Left hindlimb (tissue), 1 donor: Measurements from ENCODE around the gene SPTB.
"Not testable (repeated sequence)": the region's sequence is repeated elsewhere in the genome, so short reads cannot be mapped to it uniquely, and the experiment has no call there.

Source experiments
- DNase-seq: peaks from one replicate; pipeline ENCODE4 v3.0.0-alpha.2; 2018

The SPTB gene

DNA sequence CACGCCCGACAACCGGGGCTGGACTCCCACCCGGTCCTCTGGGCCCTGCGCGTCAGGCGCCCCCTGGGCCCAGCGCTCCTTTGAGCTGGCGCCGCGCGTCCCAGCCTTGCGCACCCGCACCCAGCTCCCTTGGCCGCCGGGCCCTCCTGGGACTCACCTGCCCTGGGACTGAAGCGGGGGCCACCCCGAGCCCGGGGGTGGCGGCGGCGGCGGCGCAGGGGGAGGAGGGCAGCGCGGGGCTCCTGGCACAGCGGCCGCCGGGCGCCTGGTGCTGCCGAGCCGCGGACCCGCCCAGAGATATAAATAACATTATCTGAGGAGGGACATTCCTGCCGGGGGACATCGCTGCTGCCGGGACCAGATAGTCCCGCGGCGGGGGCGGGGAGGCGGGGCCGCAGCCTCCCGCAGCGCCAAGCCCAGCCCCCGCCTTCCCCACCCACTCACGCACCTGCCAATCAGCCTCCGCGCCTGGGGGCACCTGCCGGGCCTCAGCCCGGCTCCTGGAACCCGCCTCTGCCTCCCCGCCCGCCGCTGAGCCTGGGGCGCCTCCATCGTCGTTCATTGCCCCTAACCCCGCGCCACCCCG lies at the start of gene SPTB:
Gene SPTB (minus strand): TSS at position 273 of the 586 bp plus-strand sequence. CDS start 56,813 bp downstream, outside the sequence.
- DNase-seq: peak; percentile 49

DNA sequence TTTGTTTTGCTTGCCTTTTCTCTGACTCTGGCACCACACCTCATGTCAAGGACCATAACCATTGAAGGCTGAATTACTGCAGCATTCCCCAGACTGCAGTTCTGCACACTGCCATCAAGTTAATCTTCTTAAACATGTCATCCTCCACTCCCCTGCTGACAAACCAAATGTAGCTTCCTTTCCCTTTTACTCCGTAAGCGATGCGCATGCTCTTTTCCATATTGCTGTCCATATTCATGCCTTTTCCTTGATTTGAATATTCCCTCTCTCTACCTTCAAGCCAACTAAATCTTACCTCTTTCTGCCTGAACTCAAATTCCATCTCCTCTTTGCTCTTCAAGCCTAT lies 49.3 kb upstream of the SPTB start:
- DNase-seq: no peak

DNA sequence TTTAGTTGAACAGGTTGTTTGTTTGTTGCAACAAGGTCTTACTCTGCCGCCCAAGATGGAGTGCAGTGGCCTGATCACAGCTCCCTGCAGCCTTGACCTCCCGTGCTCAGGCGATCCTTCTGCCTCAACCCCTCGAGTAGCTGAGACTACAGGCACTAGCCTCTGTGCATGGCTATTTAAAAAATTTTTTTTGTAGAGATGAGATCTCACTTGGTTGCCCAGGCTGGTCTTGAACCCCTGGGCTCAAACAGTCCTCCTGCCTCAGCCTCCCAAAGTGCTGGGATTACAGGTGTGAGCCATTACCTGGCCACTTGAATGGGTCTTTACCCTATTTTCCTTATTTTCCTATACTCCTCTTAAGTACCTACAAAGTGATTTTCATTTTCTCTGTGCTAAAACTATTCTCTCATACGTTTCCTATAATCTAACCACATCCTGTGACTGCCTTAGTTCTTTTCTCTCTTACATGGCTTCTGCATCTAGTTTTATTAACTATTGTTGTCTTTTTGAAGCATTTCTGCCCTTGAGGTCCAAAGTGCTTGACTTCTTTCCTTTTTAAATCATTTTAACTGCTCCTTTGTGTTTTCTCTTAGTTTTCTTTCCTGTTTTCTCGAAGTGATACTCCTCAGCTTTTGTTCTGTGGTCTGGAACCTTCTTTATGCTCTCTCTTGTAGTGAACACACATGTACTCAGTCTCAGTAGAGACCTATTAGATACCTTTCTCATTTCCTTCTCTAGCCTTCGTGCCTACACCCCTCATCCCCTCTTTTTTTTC lies 48.7 kb upstream of the SPTB start:
- DNase-seq: no peak

DNA sequence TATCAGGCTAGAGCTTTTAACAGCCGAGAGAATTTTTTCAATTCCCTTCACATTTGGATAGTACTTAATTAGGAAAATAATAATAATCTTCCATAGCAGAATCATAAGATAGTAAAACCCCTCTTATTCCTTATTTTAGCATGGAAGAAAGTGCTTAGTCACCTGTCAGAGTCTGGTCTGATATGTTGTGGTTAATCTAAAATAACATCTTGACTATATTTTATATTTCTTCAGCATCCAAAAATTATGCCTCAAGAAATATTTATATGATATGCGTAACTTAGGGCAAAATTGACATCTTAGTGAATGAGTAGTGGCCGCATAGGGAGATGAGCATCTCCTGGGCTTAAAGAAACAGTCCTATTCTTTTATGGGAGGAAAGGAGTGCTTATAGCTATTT lies 47.3 kb upstream of the SPTB start:
- DNase-seq: no peak

DNA sequence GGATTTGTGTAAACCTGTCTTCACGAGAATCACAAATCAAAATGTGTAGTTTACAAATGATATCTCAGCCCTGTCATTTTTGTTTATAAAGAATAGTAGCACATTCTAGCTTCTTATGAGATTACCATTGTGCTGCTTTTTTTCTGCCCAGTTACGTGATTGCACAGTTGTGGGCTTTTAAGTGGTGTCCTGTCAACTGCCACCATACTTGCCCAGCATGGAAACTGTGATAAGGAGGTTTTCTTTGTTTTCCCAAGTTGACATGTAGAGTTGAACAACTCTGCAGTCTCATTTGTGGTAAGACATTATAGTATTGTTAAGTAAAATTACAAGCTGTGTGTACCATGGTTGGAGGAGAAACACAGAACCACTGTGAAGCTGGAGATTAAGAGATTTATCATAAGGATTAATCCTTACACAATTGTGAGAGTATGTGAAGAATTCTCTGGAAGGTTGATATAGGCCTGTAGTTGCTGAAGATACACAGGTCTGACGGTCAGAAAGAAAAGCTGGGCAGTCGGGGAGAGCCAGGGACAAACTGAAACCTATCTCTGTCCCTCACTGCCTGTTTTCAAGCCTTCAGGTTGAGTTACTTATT lies 46.8 kb upstream of the SPTB start:
- no peak for DNase-seq

DNA sequence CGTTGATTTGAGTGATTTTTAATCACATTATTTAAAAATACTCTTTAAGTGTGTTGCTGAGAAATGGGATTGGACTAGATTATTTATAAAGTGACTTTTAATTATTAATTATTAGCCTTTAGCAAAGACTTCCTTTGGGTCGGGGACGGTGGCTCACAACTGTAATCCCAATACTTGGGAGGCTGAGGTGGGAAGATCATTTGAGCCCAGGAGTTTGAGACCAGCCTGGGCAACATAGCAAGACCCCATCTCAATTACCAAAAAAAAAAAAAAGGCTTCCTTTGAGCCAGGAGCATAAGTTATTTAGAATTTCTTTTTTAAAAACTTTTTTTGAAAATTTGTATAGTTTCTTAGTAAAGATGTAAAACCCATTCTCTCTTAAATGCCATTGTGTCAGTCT lies 43.3 kb upstream of the SPTB start:
- no peak for DNase-seq

DNA sequence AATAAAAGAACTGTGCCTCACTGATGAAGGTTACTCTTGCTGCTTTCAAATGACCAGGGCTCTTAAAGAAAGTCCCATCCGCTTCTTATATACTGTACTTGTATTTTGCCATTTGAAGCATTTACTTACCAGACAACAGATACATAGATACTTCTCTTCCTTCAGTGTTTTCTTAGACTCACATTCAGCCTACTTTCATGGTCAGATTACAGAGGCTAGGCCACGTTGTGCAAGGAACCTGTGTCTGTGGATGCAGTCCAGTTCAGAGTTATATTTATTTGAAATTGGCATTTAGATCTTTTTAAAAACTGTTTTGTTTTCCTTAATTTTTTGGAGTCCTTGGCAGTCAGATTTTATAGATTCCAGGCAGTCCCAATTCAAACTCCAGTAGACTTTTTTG lies 40.8 kb upstream of the SPTB start:
- no peak for DNase-seq

DNA sequence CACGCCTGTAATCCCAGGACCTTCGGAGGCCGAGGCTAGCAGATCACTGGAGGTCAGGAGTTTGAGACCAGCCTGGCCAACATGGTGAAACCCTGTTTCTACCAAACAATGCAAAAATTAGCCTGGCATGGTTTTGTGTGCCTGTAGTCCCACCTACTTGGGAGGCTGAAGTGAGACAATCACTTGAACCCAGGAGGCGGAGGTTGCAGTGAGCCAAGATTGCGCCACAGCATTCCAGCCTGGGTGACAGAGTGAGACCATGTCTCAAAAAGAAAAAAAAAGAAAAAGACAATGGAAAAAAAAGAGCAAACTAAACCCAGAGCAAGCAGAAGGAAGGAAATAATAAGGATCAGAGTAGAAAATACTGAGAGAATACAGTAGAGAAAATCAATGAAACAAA lies 39.9 kb upstream of the SPTB start:
- DNase-seq: no peak

DNA sequence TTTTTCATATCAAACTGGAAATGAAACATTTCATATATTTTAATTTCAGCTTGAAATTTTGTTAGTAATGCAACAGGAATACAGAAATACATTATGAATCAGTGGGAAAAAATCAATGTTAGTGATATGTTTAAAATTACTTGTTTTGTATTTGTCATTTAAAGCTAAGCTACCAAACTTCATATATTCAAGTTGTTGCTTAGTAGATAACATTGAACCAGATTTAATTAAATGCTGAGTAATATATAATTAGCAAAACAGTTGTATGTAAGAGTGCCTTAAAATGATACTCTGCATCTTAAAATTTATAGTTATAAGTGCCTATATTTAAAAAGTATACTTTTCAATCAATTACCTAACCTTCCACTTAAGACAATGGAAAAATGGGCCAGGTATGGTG lies 39.5 kb upstream of the SPTB start:
- no peak for DNase-seq

DNA sequence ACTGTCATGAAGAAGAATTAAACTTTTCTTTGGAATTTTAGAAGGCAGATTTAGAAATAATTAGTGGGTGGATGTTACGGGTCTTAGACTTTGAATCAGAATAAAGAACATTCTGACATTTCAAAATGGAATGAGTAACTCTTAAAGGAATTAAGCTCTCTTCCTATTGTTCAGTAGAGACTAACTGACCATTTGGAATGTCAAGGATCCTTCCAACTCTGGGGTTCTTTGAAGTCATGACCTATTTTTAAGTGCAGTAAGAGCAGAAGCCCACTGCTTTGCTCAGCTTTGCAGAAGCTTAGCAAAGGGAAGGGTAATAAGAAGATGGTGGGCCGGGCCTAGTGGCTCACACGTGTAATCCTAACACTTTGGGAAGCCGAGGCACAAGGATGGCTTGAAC lies 38.5 kb upstream of the SPTB start:
- no peak for DNase-seq

DNA sequence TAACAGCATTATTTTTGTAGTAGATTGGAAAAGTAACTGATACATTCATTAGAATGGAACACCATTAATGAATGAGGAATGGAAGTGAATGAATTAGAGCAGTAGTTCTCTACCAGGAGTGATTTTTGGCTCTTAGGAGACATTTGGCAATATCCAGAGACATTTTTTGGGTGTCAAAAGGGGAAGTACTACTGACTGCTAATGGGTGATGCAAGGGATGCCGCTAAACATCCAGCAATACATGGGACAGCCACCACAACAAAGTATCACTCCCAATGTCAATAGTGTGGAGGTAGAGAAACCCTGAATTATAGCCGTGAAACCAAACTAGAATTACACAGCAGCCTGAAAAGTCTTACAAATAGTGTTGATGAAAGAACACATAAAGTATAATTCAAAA lies 36.1 kb upstream of the SPTB start:
- DNase-seq: no peak

DNA sequence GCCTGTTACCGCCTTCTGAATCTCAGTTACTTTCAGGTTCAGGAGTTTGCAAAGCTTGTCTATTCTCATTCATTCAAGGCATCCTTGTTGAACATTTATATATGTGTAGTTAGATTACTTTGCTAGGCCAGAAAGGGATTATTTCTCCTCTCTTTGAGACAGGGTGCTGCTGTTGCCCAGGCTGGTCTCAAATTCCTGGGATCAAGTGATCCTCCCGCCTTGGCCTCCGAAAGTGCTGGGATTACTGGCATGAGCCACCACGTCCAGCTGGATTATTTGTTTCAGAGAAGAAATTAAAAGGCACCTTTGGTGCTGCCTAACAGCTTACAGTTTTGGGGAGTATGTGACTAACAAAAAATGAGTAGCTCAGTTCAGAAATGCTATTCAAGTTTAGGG lies 35.3 kb upstream of the SPTB start:
- no peak for DNase-seq

DNA sequence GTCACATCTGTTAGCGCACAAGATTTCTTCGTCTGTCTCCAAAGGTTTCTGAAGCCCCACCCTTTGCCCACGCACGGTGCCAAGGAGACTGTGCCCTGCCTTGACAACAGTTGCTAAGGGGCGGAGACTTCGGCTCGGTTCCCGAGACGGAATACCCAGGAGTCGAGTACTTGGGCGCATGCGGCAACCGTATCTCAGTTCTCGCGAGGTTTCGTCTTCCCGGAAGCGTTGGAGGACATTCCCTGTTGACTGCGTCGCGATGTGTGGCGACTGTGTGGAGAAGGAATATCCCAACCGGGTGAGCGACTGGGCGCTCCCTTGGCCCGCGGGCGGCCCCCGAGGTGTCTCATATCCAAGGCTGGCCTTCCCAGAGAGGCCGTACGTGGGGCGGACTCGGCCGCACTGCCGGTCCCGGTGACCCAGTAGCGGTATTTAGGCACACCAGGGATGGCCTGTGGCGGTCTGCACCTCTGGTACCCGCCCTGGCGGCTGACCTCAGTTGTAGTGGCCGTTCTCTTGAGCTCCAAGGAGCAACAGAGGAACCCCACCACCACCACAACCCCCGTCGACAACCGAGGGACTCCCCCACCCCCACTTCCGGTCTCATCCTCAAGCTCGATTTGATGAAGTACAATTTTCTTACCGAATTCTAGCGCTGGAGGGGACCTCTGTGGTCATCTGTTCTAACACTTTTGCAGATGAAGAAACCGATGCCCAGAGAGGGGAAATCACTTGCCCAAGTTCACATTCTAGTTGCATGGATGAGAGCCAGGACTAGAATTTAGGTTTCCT lies 34.7 kb upstream of the SPTB start, which contains the start of gene CHURC1:
Gene CHURC1 (plus strand): TSS at position 219 of the 792 bp plus-strand sequence. CDS start 41 bp downstream, at position 260.
- DNase-seq: peak; percentile 98

DNA sequence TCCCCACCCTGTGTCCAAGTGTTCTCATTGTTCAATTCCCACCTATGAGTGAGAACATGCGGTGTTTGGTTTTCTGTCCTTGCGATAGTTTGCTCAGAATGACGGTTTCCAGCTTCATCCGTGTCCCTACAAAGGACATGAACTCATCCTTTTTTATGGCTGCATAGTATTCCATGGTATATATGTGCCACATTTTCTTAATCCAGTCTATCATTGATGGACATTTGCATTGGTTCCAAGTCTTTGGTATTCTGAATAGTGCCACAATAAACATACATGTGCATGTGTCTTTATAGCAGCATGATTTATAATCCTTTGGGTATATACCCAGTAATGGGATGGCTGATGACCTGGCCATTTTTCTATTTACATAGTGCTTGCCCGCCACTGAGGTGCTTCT lies 33.8 kb upstream of the SPTB start:
- DNase-seq: not testable (repeated sequence)

DNA sequence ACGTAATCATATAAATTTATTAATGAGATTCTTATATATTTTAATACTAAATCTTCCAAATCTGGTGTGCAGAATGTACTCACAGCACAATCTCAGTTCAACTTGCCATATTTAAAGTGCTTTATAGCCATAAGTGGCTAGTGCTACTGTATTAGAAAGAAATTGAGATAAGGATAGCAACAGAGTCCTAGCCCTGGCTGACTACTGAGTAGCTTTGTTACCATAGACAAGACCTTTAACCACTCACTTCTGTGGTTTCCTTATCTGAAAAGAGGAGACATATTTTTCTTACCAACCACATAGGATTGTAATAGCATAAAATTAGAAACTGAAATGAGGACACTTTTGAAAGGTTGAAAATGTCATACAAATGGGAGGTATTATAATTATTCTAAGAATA lies 32.6 kb upstream of the SPTB start:
- DNase-seq: no peak

DNA sequence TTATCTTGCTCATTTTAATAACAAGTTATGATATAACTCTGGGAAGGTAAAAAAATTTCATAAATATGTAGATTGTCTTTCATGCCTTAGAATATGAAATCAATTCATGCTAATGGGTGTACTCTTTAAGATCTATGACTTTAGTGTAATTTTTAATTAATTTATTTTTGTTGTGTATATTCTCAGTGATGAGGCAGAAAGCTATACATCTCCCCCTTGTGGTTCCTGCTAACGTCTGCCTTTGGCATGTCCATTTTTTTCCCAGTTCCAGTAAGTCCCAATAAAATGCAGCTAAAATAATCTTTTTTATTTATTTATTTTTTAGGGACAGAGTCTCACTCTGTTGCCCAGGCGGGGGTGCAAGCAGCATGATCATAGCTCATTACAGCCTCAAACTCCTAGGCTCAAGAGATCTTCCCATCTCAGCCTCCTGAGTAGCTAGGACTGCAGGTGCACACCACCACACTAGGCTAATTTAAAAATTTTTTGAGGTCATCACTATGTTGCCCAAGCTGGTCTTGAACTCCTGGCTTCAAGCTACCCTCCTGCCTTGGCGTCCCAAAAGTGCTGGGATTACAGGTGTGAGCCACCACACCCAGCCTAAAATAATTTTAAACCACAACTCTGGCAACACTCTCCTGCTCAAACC lies 31.3 kb upstream of the SPTB start:
- no peak for DNase-seq

DNA sequence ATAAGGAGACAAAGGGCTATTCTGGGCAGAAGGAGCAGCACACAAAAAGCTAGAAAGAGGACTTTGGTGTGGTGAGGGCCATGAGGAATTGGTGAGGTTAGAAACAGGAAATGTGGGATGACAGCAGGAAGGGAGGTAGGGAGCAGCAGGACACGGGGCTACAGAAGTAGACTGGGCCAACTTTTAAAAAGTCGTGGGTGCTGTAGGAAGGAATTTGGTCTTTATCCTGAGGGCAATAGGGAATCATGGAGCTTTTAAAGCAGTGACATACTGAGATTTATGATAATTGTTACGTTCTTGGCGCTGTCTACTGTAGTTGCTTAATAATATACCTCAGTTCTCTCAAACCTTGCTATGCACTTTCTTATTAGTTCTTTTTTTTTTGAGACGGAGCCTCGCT lies 26.3 kb upstream of the SPTB start:
- no peak for DNase-seq

DNA sequence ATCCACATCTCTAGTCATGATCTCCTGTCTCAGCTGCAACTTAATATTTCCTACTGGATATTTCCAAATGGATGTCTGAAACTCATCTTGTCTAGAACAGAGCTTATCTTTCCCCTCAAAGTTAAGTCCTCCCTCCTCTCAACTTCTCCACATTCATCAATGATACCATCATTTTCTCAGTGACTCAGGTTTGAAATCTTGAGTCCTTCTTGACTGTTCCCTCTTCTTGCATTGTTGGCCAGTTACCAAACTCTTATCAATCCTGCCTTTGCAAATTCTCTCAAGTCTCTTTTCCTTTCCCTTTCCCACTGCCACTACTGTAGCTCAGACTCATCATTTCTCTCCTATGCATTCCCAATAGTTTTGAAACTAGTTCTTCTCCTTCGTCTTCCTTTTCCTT lies 20.3 kb upstream of the SPTB start:
- no peak for DNase-seq

DNA sequence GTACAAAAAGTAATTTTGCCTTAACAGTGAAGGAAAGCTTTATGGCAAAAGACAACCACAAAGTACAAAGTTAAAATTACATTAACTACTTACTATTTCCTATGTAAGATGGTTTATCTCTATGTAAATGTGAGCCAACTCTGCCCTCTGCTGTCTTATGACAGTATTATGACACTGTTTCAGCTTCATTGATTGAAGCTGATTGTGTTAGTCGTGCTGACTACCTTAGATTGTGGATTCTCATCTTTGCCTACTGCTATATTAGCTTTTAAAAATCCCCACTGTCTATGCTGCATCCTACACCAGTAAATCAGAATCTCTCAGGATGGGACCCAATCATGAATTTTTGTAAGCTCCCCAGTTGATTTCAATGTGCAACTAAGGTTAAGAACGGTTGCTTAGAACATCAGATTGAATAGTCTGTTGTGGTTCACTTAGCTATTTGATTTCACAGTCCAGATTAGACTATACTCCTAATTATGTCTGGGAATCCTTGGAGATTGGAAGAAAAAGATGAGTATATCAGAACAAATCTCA lies 12.2 kb upstream of the SPTB start:
- no peak for DNase-seq

DNA sequence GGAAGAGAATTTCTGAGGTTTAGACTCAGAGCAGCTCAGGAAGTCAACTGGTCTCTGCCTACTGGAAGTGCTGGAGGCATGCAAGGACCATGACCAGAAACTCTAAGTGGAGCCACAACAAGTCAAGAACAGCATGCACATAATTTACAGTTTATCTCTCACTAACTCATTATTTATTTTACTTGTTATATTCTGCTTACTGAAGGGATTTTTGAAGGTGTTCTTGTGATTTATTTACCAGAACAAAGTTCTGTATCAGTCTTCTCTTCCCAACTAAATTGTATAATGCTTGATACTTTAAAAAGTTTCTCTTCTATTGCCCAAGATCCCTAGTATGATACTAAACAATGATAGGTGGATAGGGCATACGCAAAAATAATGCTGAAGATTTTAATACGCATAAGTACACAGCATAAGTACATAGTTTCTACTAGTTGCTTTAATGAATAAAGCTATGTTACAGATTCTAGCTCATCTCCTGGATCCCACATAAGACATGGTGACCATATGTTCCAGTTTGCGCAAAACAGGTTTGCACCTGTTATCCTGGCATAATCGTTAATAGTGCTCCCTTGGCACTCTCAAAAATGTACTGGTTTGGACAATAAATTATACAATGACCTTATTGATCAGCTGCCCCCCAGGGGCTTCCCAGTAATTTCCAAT lies 11.6 kb upstream of the SPTB start:
- no peak for DNase-seq

DNA sequence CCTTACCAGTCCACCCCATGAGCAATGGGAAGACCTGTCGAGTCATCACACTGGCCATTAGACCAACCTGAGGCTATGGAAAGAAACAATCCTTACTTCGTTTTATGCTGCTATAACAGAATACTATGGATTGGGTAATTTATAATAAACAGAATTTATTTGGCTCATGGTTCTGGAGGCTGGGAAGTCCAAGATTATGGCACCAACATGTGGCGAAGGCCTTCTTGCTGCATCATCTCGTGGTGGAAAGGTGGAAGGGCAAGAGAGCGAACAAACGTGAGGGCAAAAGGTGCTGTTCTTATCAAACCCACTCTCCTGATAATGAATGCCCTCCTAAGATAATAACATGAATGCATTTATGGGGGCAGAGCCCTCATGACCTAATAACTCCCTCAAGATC lies 9.6 kb upstream of the SPTB start:
- DNase-seq: no peak

DNA sequence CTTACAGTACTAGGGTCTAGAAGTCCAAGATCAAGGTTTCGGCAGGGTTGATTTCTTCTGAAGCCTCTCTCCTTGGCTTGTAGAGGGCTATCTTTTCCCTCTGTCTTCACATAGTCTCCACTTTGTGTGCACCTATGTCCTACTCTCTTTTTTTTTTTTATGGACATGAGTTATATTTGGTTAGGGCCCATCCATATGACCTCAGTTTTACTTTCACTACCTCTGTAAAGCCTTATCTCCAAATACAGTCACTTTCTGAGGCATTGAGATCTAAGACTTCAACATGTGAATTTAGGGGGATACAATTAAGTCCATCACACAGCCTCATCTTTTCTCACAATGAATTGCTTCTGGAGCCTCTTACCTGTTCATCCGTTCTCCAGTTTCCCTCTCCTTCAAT lies 5.9 kb upstream of the SPTB start:
- DNase-seq: no peak
